Activated CD8-positive, alpha-beta T cell treated with anti-CD3 and anti-CD28 coated beads, Interleukin-2, amount 10 ng/mL, durations not matched to agents 7 days and 5 days (primary cell): ENCODE measurements around the gene MTM1. TPM values are rescaled to one million over a fixed set of nuclear protein-coding genes. Genes with fewer than 3 reads are reported as not detected.

Experiments
- ATAC-seq: fragments of 150-1000 bp; cut with Tn5 transposase; one replicate; pipeline ENCODE4 v1.10.0; 2021; ENCODE audit warnings: moderate library complexity
- CTCF ChIA-PET: fragments of 350-600 bp; sonication (Branson Sonifier 250); formaldehyde crosslinking; loops from one replicate; lab custom pipeline; 2021; ENCODE audit warnings: antibody characterized with exemption; lab: Charles Lee
- POLR2A ChIA-PET: fragments of 350-600 bp; sonication (Branson Sonifier 250); formaldehyde crosslinking; loops from one replicate; lab custom pipeline; 2021; ENCODE audit warnings: antibody characterized with exemption; lab: Charles Lee
- DNase-seq: peaks from one replicate; pipeline ENCODE4 v3.0.0-alpha.2; 2020
- H3K27ac Mint-ChIP-seq: one replicate; pipeline ENCODE4 v1.8.0; 2021; ENCODE audit warnings: mild to moderate bottlenecking, mixed read lengths
- H3K27me3 Mint-ChIP-seq: one replicate; pipeline ENCODE4 v1.8.0; 2021; ENCODE audit warnings: low read depth, mixed read lengths
- H3K36me3 Mint-ChIP-seq: one replicate; pipeline ENCODE4 v1.8.0; 2021; ENCODE audit warnings: low read depth, mixed read lengths
- H3K4me1 Mint-ChIP-seq: one replicate; pipeline ENCODE4 v1.8.0; 2021; ENCODE audit warnings: low read depth, mixed read lengths
- H3K4me3 Mint-ChIP-seq: one replicate; pipeline ENCODE4 v1.8.0; 2021; ENCODE audit warnings: mild to moderate bottlenecking, mixed read lengths
- H3K9me3 Mint-ChIP-seq: one replicate; pipeline ENCODE4 v1.8.0; 2022; ENCODE audit warnings: mixed read lengths; ENCODE audit not compliant: insufficient read depth
- total RNA-seq, 2 experiments: library from RNA; stranded (reverse); gene quantifications; one replicate each; pipeline ENCODE4 v1.2.3, GENCODE V29; 2021

Gene MTM1
- total RNA-seq, 2 experiments from 2014 or later: 28.7 to 34.8 TPM

DNA sequence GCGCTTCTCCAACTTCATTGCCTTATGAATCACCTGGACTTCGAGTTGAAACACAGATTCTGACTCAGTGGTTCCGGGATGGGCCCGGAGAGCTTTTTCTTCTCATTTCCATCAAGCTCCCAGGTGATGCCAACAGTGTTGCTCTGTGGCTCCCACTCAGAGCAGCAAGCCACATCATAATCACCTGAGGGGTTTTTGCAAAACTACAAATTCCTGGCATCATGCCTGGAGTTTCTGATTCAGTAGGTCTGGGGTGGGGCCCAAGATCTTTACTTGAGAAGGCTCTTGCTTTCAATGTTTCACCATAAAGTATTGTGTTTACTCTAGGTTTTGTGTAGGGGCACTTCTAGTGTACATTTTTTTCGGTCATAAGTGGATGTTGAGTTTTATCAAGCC, 7.0 kb downstream of the MTM1 start:
- POLR2A ChIA-PET: interaction anchor here (0.7 kb wide), 1 partner anchor 95 kb away, joined by 3 read pairs; no protein-coding TSS in a partner anchor
- H3K4me3 Mint-ChIP-seq: peak overlapping the region; percentile 83

DNA sequence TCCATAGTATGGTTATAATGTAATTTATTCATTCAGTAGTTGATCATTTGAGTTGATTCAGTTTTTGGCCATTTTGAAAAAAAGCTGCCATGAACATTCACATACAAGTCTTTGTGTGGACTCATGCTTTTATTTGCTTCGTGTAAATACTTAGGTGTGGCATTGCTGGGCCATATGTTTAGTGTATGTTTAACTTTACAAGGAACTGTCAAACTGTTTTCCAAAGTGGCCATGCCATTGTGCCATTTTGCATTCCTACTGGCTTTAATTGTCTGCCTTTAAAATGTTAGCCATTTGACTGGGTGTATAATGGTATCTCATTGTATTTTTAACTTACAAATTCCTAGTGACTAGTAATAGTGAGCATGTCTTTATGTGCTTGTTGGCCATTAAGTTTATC, 8.8 kb downstream of the MTM1 start:
- CTCF ChIA-PET: no interaction called here
- H3K9me3 Mint-ChIP-seq: no peaks in the 10 kb centered on the region
- POLR2A ChIA-PET: no interaction called here
- H3K27me3 Mint-ChIP-seq: no peaks in the 10 kb centered on the region
- peak overlapping the region; percentile 88 for H3K27ac Mint-ChIP-seq
- ATAC-seq: no peak
- DNase-seq: no peak
- H3K36me3 Mint-ChIP-seq: peaks cover 29% of the 10 kb centered on the region
- peaks cover 72% of the 10 kb centered on the region for H3K4me1 Mint-ChIP-seq
- peak overlapping the region; percentile 83 for H3K4me3 Mint-ChIP-seq

More for the DNA sequence above, 7.0 kb downstream of the MTM1 start:
- ATAC-seq (peak; percentile 35), DNase-seq (peak; percentile 35)
- no peaks in the 10 kb centered on the region for H3K27me3 Mint-ChIP-seq
- H3K9me3 Mint-ChIP-seq: no peaks in the 10 kb centered on the region
- H3K4me1 Mint-ChIP-seq: peaks cover 85% of the 10 kb centered on the region
- H3K27ac Mint-ChIP-seq: peak overlapping the region; percentile 88
- H3K36me3 Mint-ChIP-seq: peaks cover 27% of the 10 kb centered on the region
- CTCF ChIA-PET: interaction anchor here (1.3 to 1.7 kb wide), 3 partner anchors 12 to 210 kb away, joined by 3 to 6 read pairs (median 5); no protein-coding TSS in a partner anchor

DNA sequence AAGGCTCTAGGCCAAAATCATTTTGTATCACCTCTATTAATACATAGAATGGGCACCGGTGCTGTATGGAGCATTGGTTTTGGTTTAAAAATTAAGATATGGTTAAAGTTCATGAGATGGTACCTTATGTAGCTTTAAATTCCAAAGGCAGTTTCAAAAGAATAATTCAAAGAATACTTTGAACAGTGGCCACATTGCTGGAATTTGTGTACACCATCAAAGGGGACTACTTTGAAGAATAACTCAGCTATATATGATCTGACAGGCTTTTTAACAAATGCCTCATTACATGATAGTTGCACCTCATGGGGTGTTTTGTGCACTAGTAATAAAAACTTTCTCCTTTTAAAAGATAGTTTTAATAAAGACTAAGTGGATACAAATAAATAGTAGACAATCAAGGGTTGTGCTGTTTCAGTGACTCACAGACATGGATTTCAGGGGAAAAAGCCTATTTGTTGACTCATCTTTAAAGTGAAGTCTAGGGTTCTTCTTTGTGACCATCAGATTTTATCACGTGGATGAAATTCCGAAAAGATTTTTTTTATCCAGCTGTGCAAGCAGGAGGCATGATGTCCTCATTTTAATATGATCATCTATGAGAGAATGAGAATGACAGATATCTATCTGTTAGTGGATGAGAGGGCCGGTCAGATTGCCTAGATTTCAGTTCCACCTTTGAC, 12.8 kb downstream of the MTM1 start:
- CTCF ChIA-PET: no interaction called here

DNA sequence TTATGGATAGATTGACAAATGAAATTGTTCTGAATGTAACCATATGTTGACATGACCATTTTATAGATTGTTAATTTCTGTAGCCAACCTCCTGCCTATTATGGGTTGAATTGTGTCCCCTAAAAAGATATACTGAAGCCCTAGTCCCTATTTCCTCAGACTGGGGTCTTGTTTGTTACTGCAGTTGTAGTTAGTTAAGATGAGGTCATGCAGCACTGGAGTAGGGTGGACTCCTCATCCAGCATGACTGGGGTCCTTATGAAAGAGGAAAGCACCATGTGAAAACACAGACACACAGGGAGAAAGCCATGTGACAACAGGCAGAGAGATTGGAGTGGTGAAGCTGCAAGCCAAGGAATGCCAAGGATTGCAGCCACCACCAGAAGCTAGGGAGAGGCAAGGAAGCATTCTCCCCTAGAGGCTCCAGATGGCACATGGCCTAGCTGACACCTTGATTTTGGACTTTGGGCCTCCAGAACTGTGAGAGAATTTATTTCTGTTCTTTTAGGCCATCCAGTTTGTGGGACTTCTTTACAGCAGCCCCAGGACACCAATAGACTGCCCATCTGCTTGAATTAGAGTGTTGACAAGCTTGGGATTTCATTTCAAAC, 14.0 kb downstream of the MTM1 start:
- Mint-ChIP-seq H3K9me3 (no peaks in the 10 kb centered on the region), H3K36me3 (peaks cover 19% of the 10 kb centered on the region), H3K27ac (no peak overlapping the region), H3K4me3 (no peak overlapping the region), H3K4me1 (peaks cover 28% of the 10 kb centered on the region), H3K27me3 (no peaks in the 10 kb centered on the region)
- ATAC-seq (no peak), DNase-seq (no peak)
- ChIA-PET CTCF (no interaction called here), POLR2A (no interaction called here)

More for the DNA sequence above, 12.8 kb downstream of the MTM1 start:
- Mint-ChIP-seq H3K27me3 (no peaks in the 10 kb centered on the region), H3K27ac (no peak overlapping the region), H3K9me3 (no peaks in the 10 kb centered on the region), H3K4me1 (peaks cover 32% of the 10 kb centered on the region), H3K4me3 (no peak overlapping the region), H3K36me3 (peaks cover 26% of the 10 kb centered on the region)
- DNase-seq: no peak
- POLR2A ChIA-PET: no interaction called here
- no peak for ATAC-seq

DNA sequence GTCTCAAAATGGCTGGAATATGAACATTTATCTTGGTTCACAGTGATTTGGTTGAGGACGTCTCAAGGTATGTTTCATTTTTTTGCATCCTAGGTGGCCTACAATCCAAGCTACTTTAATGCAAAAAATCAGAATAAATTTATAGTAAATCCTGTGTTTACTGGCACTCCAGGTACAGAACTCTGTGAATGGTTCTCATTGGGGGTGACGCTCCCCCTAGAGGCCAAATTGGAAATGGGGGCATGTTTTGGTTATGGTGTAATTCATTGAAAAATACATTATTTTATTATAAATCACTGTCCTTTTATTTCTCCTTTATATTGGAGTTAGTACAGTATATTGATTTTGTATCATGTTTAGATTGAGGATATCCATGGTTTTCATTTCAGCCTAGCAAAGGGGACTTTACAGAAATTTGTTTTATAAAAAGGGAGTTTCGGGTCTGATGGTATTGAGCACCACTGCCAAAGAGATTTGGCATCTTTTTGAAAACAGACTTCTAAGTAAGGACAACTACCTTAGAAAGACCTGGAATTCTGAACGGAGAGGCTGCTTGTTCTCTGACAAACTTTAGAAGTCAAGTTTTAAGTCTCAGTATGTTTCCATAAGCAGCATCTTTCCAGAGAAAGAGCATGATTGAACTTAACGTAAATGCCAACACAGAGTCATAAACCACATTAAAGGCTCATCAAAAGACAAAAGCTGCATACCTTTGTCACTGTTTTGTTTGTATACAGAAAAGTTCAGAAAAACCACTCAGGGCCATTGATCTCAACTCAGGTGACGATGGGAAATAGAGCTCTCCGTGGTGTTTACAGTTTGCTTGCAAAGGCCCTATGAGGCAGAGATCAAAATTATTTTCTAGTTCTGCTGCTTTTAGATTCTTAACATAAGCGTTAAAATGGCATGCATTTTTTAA, 19.4 kb downstream of the MTM1 start:
- POLR2A ChIA-PET: no interaction called here
- no peak for ATAC-seq

DNA sequence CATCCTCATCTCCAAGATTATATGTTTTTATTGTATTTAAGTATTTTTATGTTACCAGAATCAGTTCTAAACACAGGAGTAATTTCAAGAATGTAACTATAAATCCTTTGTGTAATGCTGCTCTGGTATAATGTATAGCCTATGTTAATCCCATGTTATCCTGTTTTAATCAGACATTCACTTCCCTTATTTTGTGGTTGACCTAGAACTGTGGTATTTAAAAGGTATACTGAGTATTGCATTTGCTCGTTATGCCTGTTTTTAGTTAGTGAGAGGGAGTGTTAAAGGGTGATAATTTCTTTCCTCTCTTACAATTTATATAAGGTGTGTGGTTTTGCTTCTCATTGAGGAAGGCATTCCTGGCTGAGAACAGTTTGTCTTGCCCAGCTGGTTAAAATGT, 26.2 kb downstream of the MTM1 start:
- ATAC-seq (no peak), DNase-seq (no peak)
- H3K4me1 Mint-ChIP-seq: no peaks in the 10 kb centered on the region
- POLR2A ChIA-PET: no interaction called here
- H3K4me3 Mint-ChIP-seq: no peak overlapping the region
- H3K27ac Mint-ChIP-seq: no peak overlapping the region
- peaks cover 17% of the 10 kb centered on the region for H3K36me3 Mint-ChIP-seq
- H3K27me3 Mint-ChIP-seq: no peaks in the 10 kb centered on the region
- CTCF ChIA-PET: no interaction called here
- no peaks in the 10 kb centered on the region for H3K9me3 Mint-ChIP-seq

More for the DNA sequence above, 19.4 kb downstream of the MTM1 start:
- Mint-ChIP-seq H3K9me3 (no peaks in the 10 kb centered on the region), H3K27me3 (no peaks in the 10 kb centered on the region), H3K27ac (no peak overlapping the region), H3K36me3 (no peaks in the 10 kb centered on the region), H3K4me1 (peaks cover 10% of the 10 kb centered on the region), H3K4me3 (no peak overlapping the region)
- peak; percentile 58 for DNase-seq
- CTCF ChIA-PET: interaction anchor here (0.6 to 2.1 kb wide), 16 partner anchors 12 to 558 kb away, joined by 3 to 18 read pairs (median 4); no protein-coding TSS in a partner anchor

DNA sequence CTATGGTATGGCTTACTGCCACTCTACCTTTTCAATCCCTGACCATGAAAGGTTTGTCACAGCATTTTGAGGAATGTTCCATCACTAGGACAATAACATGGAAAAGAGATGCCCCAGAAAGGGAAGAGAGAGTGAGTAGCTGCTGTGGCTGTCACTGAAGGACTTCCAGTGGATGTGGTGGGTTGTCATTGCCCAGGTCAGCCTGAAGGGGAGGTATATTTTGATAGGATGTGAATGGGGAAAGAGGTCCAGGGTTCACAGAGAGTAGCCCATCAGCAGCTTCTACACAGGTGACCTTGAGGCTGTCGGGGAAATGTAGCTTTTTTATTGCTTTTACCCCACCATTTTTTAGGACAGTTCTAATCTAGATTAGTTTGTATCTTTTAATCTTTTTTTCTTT, 30.8 kb downstream of the MTM1 start:
- CTCF ChIA-PET: interaction anchor here (1.1 kb wide), 1 partner anchor 9 kb away, joined by 4 read pairs; no protein-coding TSS in a partner anchor
- DNase-seq (no peak), ATAC-seq (no peak)
- POLR2A ChIA-PET: no interaction called here
- Mint-ChIP-seq H3K4me1 (peaks cover 11% of the 10 kb centered on the region), H3K27me3 (no peaks in the 10 kb centered on the region), H3K36me3 (peaks cover 44% of the 10 kb centered on the region), H3K4me3 (no peak overlapping the region), H3K27ac (no peak overlapping the region), H3K9me3 (no peaks in the 10 kb centered on the region)

DNA sequence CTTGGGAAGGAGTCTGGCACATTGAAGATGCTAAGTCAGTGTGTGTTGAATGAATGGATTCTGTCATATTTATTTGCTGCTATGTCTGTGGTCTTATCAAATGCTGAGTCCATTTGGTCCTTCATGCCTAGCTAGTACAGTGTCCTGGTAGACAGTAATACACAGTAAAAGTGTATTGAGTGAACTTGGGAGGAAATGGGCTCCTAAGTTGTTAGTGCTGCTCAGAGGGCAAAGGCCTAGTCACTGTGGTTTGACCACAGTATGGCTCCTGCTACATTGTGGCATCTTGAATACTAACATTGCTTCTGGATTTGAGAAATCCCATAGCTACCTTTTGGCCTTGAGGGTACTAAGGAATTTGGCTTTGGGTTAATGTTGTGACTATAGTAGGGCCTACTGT, 33.9 kb downstream of the MTM1 start:
- Mint-ChIP-seq H3K4me3 (no peak overlapping the region), H3K36me3 (peaks cover 52% of the 10 kb centered on the region), H3K4me1 (peaks cover 11% of the 10 kb centered on the region), H3K9me3 (no peaks in the 10 kb centered on the region), H3K27me3 (no peaks in the 10 kb centered on the region), H3K27ac (peak overlapping the region; percentile 11)
- ChIA-PET POLR2A (no interaction called here), CTCF (no interaction called here)
- ATAC-seq: no peak
- no peak for DNase-seq

DNA sequence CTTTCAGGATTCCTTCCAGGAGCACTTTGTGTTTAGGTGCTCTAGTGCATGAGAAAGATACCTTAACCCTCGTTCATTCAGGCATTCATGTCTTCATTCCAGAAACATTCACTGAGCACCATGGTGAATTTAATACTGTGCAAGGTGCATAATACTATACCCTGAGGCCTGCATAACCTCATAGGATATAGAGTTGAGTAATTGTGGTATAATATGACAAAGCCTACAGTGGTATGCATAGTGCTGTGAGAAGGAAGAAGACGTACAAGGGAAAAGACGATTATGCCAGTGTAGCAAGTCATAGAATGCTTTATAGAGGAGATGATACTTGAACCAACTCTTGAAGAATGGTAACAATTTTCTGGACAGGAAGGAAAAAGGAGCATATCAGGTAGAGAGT, 34.3 kb downstream of the MTM1 start:
- Mint-ChIP-seq H3K4me1 (peaks cover 12% of the 10 kb centered on the region), H3K9me3 (no peaks in the 10 kb centered on the region), H3K4me3 (no peak overlapping the region), H3K27me3 (no peaks in the 10 kb centered on the region), H3K36me3 (peaks cover 56% of the 10 kb centered on the region), H3K27ac (no peak overlapping the region)
- POLR2A ChIA-PET: no interaction called here
- CTCF ChIA-PET: no interaction called here
- ATAC-seq: no peak
- DNase-seq: no peak

DNA sequence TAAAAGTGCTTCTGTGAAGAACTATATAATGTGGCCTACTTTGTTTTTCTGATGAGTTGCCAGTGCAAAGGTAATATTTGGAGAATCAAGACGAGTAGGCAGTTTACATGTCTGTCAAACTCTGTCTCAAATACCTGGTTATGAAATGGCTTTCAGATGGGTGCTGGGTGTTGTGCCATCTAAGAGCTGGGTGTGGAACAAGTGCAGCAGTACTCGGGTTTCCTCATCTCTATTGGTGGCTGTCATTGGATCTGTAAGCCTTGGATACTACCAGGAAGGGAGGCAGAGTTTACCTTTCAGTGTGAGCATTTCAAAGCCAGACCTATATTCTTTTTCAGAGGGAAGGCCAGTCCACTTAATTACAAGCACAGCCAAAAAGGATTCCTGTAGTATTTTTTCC, 37.2 kb downstream of the MTM1 start:
- CTCF ChIA-PET: no interaction called here
- Mint-ChIP-seq H3K36me3 (peaks cover 51% of the 10 kb centered on the region), H3K27me3 (no peaks in the 10 kb centered on the region)

DNA sequence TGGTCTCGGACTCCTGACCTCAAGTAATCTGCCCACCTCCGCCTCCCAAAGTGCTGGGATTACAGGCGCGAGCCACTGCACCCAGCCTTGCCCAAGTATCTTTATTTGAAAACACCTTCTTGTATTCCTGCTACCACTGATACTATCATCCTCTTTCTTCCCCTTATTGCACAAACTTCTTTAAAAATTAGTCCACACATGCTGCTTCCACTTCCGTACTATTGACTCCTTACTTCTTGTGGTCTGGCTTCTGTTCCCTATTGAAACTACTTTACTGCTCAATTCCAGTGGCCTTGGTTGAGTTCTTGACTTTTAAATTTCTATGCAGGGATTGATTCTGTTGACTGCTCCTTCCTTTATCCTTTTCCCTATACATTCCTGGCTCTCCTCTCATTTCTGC, 38.8 kb downstream of the MTM1 start:
- ATAC-seq (no peak), DNase-seq (no peak)
- Mint-ChIP-seq H3K9me3 (no peaks in the 10 kb centered on the region), H3K27me3 (no peaks in the 10 kb centered on the region), H3K4me3 (no peak overlapping the region), H3K4me1 (peaks cover 7% of the 10 kb centered on the region), H3K36me3 (peaks cover 37% of the 10 kb centered on the region), H3K27ac (no peak overlapping the region)
- ChIA-PET CTCF (no interaction called here), POLR2A (no interaction called here)

More for the DNA sequence above, 37.2 kb downstream of the MTM1 start:
- H3K27ac Mint-ChIP-seq: no peak overlapping the region
- no peak overlapping the region for H3K4me3 Mint-ChIP-seq
- ATAC-seq: no peak
- POLR2A ChIA-PET: no interaction called here
- H3K4me1 Mint-ChIP-seq: peaks cover 14% of the 10 kb centered on the region
- DNase-seq: no peak
- no peaks in the 10 kb centered on the region for H3K9me3 Mint-ChIP-seq
